HG02852 (cell line): ENCODE measurements around the gene PTPRG.

Experiments used
- ATAC-seq: cut with Tn5 transposase; IDR thresholded peaks from one replicate; pipeline ENCODE4 v1.9.1; 2021; ENCODE audit warnings: mild to moderate bottlenecking, moderate library complexity; ENCODE audit not compliant: unreplicated experiment

The PTPRG gene

DNA sequence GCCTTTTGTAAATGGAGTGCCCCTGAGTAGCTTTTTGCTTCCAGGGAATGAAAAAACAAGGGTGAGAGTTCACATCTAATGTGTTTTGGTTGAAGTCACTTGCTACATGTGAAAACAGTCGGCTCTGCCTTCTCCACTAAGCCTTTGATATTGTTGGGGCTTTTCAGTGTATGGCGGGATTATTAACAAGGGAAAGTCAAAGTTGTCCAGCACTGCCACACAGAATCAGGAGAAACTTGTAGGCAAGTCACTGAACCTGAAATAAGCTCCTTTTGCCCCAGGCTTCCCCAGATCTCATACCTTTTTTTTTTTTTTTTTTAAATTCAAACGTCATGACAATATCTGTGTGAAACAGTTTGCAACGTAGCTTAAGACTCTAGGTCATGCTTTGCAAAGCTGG, 564.0 kb downstream of the PTPRG start:
- no peak for ATAC-seq

DNA sequence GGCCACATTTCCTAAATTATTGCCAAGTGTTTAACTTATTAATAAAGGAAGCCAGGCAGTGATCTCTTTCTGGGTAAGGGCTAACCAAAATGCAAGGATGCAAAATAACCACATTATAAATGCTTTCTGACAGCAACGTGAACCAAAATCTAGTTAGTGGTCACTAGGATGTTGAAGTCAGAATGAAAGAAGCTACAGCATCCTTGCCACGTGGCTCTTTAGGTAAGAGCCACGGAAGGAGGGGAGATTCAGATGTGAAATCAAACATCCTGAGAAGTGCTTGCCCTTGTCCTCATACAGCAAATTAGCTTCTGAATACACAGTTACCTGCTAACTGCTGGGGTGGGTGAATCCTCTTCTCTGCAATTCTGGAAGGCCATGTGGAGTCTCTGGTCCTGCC, 565.7 kb downstream of the PTPRG start:
- ATAC-seq = no peak

DNA sequence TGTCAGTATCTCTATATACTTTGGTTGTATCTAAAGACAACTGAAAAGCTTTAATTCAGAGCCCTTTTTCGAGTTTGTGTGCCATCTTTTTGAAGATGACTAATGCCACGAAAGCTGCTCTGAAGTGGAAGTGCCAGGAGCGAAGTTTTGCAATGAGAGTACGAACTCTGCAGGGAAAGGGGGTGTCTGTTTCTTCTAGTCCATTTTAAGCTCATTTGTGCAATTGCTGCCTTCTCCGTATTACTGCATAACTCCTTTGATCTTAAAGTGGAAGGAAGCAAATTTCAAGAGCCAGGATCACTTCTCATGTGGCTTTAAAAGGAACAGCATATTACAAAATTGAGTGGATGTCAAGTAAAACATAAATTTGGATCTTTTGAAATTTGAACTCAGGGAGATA, 566.7 kb downstream of the PTPRG start:
- ATAC-seq = no peak

DNA sequence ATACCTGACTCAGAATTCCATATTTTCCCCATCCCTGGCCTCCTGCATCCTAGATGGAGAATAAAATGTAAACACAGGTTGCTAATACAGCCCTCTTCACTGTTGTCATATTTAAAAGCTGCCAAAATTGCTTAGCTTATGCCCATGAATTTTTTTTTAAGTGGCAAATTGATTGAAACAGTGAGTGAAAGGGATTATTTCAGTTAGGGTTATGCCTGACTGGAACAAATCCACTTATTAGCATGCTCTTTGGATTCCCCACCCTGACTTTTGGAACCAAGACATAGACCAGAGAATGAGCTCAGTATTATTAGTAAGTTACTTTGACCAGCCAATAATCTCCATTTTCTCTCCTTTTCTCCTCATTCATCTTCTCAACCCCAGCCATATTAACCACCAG, 567.3 kb downstream of the PTPRG start:
- no peak for ATAC-seq

DNA sequence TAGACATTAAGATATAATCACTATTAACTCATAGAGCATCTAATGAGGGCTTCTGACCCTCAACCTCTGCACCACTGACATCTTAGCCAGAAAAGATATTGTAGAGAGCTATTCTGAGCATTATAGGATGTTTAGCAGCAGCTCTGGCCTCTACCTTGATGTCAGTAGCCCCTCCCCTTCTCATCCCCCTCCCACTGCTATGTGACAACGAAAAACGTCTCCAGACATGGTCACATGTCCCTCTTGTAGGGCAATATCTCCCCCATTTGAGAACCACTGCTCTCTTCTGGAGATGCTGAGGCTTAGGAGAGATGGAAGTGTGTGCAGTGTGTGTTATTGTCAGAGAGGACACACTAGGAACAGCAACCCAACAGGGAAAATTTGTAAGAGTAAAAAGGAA, 569.7 kb downstream of the PTPRG start:
- no peak for ATAC-seq

DNA sequence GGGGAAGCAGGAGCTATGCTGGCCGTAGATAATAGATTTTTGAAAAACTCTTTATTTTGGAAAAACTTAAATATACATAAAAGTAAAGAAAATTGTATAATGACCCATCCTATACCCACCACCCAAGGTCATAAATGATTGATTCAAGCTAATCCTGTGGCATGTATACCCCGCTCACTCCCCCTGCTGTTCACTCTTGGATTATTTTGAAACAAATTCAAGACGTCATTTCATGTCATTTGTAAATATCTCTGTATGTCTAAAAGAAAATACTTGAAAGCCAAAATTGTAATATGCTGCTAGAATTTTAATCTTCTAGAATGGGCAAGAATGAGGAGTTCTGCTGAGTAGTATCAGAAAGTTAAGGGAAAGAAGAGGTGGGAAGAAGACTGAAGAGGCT, 570.2 kb downstream of the PTPRG start:
- no peak for ATAC-seq

DNA sequence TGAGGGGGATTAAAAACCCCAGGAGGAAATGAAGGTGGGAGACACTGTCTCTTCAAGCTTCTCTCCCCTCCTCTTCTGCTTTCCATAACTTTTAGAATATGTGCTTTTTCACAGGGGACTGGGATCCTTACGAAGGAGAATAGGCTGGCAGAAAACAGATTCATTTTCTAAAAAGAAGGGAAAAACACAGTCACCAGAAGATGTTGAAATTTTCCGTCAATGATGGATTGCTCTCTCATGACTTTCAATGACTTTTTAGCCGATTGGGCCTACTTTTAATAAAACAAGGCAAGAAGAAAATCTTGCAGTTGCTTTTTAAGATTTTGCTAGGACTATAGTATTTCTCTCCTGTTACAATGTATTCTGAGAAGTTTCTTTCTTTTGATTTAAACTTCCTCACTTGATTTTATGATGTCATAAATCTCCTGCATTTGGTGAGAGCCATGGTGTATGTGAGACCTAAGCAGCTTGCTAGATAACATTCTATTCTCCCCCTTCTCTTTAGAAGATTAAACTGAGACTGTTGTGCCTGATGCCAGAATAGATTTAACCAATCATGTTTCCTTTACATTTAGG, 570.7 kb downstream of the PTPRG start:
- no peak for ATAC-seq

DNA sequence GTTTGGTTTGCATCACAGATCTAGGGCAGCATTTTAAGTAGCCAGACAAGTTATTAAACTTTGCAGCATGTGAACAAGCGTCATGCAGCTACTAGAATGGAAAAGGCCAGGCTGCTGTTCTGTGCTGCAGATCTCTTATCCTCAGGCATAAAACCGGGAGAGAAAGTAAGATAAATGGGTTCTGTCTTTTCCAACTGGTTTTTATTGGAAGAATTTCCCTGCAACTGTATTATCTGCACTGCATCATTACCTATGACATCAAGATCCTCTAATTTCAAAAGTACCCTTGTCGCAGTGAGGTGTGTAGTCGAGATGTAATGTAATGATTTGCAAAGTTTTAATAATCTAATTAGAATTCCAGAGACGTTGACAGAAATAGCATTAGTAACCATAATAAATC, 571.6 kb downstream of the PTPRG start:
- ATAC-seq = no peak

DNA sequence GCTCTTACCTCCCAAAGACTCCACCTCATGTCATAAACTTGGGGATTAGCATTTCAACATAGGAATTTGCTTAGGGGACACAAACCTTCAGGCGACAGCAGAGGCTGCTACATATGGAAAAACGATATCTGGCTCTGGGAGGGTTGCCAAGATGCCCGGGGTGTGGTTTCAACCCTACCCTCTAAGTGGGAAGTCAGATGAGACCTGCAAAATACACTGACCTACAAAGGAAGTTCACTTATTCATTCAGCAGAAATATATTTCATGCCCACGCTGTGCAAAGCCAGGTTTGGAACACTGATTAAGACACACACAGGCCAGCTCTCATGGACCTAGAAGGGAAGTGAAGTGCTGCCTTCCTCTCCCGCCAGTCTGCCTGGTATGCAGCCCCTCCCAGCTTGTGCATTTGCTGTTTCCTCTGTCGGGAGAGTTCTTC, 572.7 kb downstream of the PTPRG start:
- ATAC-seq = no peak

DNA sequence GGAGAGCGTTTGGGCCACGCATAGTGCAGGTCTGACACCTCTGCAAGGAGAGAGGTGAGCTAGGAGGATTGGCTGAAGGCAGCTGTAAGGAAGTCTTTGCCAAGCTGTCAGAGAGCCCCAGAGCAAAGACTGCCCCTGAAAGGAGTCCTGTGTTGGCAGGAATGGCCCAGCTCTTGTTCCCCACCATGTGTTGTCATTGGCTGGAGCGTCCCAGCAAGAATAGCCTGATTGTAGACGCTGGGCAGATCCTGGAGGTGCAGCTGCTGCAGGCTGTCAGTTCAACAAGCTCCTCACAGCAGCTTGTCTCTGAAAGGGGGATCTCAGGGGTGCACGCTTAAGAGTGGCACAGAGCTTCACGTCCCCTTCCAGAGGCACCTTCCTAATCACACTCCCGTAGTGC, 574.4 kb downstream of the PTPRG start:
- ATAC-seq = no peak

DNA sequence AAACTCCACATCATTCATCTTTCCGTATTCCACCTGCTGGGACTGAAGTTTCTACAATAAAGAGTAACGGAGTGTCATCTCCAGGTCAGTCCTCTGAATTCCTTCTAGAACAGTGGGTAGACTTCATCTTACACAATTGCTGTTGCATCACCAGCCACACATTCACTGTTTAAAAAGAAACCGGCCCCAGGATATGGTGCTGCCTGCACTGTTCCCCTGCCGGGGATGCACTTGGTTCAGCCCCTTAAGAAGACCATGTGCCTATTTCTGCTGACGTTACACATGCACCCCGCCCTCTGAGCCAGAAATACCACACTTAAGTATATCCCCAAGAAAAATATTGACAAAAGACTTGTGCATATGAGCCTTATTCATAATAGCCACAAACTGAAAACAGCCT, 578.6 kb downstream of the PTPRG start:
- ATAC-seq = no peak

DNA sequence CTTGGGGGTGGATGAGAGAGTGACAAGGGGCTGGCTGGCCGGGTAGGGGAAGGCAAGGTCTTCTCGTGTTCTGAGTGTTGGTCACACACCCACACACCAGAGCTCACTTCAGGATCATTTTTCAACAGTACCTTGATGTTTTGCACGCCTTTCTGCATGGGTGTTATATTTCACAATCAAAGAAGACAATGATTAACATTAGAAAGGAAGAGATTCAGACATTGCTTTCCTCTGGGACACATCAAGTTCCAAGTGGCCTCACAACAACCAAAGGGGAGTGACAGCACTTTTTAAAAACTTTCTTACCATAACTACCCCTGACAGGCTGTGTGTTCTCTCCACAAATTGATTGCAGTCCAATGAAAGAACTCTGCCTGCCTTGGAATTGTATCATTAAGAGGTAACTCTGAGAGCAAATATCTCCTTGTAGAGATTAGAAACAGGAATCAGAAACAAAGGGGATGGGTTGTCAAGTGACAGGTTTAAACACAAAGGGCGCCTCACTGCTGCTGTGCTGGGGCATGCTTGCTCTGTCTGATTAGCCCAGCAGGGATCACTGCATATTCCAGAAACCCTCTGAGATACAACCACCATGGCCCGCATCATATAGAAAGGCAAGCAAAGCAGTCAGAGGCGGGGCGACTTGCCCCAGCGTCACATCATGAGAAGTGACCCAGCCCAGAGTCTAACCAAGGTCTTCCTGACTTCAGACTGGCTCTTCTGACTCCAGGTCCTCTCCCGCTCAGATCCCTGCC, 581.1 kb downstream of the PTPRG start:
- no peak for ATAC-seq

DNA sequence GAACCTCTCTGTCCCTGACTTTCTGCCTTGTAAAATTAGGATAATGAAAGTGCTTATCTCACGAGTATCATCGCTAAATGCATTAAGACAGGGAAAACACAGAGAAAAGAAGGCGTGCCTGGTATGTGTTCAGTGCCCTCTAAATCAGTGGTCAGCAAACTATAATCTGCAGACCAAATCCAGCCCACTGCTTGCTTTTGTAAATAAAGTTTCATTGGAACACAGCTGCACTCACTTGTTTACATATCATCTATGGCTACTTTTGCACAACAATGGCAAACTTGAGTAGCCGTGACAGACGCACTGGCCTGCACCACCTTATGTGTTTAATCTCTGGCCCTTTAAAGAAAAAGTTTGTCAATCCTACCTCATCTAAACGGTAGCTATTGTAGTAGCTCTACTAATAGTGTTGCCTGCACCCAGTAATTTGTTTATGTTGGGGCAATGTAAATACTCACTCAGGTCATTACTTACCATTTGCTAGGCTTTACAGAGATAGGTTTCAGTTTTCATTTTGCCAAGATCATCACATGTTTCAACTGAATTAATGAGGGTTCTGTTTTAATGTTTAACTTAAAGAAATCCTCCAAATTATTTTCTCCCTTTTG, 582.6 kb downstream of the PTPRG start:
- no peak for ATAC-seq

DNA sequence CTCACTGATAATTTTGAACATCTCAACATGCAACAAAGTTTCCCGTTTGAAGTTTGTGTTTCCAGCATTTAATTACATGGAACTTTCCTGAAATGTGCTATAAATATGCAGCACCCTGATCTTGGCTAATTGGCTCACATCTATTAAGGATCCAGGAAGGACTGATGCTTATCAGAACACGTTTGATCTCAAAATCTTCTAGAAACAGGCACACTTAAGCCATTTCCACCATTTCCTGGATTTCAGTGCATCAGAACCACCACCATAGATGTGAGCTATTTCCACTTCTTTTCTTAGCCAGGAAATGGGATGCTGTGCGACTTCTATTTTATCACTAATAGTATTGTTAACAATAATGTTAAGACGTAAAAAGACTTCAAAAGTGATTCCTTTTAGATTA, 583.1 kb downstream of the PTPRG start:
- ATAC-seq = no peak

DNA sequence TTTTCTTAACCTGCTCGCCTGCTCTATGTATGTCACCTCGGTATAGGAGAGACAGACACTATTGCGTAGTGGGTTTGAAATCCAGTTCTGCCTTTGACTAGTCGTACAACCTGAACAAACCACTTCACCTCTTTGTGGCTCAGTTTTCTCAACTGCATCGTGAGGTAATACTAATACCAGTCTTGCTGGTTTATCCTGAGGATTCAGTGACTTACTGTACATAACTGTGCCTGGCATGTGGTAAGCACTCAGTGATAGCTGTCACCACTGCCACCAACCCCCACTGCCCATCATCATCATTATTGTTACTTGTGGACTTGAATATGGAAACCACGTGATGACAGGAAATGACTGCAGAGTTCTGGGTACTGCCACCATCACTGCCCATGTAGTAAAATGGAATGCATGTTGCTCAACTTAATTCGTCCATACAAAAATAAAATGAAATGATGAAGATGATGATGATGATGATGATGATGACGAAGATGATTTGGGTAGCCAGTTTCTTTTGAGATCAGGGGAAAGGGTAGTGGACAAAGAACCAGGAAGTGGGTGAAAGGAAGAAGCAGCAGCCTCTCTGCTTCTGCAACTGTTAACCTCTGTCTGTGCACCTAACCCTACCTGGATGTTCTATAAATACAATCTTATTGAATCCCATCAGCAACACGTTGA, 583.9 kb downstream of the PTPRG start:
- no peak for ATAC-seq

DNA sequence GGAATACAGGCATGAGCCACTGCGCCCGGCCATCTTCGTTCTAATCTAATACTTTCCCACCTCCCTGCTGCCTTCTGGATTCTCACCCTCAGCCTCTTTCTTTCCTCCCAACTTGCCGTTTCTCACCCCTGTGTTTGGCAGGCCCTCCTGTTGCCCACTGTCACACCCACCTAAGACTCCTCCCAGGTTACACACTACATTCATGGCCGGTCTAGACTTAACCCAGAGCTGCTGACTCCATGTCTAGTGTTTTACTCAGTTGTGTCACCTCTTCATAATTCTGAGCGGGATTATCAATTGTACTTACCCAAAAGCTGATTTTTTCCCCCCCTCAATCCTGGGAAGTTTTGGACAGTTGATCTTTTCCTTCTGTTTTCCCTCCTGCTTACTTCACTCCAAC, 588.2 kb downstream of the PTPRG start:
- ATAC-seq = no peak

DNA sequence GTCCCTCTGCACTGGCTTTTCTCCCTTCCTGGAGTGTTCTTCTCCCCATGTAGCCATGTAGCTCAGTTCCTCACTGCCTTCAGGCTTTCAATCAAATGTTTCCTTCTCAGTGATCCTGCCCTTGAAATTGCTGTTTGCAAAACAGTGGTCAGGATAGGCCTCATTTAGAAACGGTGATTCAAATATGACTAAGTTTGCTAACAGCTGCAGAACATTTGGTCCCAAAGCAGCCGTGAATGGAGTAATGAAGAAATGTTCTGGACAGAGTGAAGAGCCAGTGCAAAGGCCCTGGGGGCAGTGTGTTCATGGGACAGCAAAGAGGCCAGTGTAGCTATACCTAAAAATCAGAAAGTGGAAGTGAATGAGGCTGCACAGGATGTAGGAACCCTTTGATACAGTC, 588.6 kb downstream of the PTPRG start:
- ATAC-seq = no peak

DNA sequence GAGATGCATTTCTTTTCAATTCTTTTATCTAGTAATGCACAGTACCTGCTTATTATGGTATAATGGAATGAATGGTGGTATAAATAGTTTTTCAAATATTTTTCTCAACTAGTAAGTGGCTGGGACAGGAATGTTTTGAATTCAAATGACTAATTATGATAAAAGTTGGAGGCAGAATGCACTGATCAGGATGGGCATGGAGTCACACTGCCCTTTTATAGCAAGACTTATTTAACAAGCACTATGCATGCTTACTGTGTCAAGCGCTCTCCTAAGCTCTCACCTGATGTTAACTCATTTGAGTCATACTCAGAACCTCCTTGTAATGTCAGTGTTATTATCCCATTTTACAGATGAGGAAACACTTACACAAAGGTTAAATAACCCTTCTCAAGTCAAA, 590.2 kb downstream of the PTPRG start:
- ATAC-seq = no peak

DNA sequence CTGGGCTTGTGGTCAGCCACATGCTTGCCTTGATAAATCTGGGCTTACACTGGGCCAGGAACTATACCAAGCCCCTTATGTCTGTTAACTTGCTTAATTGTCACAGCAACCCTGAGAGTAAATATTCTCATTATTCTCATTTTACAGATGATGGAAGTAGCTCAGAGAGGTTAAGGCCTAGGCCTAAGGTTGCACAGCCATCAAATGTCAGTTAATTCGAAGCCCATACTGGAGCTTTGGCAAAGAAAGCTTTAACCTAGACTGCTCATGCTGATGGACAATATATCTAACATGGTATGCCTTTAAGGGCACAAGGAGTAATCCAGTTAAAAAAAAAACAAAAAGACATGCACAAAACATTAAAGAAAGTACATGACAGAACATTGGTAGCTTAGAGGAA, 591.9 kb downstream of the PTPRG start:
- no peak for ATAC-seq

DNA sequence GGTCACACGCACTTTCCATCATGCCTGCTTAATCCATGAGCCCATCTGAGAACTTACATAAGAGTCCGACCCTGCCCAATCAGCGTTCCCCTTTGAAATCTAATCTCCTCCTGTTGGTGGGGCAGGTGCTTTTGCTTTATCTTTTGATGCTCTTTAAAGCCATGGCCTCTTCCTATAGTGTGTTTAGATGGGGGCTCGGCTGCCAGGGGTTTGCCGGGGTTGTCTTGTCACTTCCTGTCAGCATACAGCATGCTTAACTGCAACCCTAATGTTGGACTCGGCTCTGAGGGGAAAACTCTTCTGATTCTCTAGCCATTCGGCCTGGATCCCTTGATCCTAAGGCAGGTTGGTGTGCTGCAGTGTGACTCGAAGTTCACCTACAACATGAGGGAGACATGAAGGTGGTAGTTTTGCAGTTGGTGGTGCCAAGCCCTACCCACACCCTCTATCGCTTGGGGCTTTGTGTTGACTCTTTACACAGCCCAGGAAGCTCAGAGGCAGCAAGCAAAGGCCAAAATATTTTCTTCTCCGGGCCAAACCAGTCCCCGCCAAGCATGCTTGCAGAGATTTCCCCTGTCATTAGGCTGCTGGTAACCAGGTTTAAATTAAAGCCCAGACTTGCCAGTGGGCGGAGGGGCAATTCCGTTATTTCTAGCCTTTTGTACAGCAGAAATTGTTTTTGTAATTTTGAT, 593.2 kb downstream of the PTPRG start:
- no peak for ATAC-seq

DNA sequence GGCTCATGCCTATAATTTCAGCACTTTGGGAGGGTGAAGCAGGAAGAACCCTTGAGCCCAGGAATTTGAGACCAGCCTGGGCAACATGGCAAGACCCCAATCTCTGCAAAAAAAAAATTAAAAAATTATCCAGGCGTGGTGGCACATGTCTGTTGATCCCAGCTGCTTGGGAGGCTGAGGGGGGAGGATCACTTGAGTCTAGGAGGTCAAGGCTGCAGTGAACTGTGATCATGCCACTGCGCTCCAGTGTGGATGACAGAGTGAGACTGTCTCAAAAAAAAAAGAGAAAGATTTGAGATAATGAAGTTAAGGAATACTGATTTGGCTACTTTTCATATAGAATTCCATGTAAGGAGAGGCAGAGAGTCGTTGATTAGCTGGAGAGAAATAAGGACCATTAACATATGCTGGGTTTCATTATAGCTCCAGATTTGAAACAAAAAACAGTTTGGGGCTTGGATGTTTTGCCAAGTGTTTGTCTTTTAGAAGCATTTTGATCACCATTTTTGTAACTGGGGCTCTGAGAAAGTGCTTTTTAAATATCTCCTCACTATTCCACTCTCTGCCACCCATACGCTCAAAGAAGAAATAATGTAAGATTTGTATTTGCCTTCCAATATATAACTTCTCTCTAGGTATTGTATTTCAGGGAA, 597.8 kb downstream of the PTPRG start:
- no peak for ATAC-seq
